ENCODE results near the gene FGD2. TPM values are rescaled to one million over a fixed set of nuclear protein-coding genes. Genes with fewer than 3 reads are reported as not detected.

The FGD2 gene
- total RNA-seq, 4 donors from 2014 or later: 11.6 to 34.5 (median 22.5) TPM

DNA sequence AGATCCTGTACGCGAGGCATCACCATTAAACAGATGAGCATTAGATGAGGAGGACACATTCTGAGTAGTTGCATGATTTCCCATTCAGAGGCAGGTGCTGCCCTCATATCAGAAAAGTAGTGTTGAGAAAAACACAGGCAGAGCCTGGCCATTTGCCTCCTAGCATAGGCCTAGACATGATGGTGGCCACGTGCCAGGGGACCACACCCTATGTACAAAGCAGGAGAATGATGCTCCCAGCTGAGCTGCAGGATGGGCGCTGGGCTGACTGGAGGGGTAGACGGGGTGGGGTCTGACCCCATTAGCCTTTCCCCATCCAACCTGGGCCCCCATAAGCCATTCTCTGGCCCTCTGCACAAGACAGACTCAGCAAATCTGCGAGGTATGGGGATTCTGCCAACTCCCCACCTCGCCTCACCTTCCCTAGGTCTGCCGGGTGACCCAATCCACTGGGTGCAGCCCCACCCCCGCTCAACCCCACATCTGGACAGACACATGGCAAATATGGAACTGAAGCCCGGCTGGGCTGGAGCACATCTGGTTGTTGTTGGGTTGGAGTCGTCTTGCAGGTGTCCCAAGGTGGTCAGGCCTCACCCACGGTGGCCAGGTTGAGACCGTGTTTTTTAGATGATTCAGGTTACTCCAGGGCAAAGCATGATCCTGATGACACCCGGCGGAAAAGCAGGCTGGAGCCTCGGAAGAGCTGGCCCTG, 37.0 kb upstream of the FGD2 start:
- 37 to 76% methylated on average over 3 to 9 of the region's 16 CpGs for WGBS, 2 donors (ENCODE audit: low coverage in 1 of 2)
- no peak overlapping the region for H3K4me3 ChIP-seq
- no peaks in the 10 kb centered on the region for H3K9me3 ChIP-seq
- no peaks in the 10 kb centered on the region for H3K27me3 ChIP-seq
- H3K36me3 ChIP-seq: peaks cover 0 to 72% of the 10 kb centered on the region in 2 donors
- peak overlapping the region in 2 of 4 donors; percentile 17 to 19 for H3K27ac ChIP-seq
- no peak for TF ChIP-seq POLR2AphosphoS5 (IDR thresholded peaks at IDR 0.05)
- no peak for TF ChIP-seq EP300 (IDR thresholded peaks at IDR 0.05)
- TF ChIP-seq POLR2A (IDR thresholded peaks at IDR 0.05): no peak
- TF ChIP-seq, protein P1, sequence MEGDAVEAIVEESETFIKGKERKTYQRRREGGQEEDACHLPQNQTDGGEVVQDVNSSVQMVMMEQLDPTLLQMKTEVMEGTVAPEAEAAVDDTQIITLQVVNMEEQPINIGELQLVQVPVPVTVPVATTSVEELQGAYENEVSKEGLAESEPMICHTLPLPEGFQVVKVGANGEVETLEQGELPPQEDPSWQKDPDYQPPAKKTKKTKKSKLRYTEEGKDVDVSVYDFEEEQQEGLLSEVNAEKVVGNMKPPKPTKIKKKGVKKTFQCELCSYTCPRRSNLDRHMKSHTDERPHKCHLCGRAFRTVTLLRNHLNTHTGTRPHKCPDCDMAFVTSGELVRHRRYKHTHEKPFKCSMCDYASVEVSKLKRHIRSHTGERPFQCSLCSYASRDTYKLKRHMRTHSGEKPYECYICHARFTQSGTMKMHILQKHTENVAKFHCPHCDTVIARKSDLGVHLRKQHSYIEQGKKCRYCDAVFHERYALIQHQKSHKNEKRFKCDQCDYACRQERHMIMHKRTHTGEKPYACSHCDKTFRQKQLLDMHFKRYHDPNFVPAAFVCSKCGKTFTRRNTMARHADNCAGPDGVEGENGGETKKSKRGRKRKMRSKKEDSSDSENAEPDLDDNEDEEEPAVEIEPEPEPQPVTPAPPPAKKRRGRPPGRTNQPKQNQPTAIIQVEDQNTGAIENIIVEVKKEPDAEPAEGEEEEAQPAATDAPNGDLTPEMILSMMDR (IDR thresholded peaks at IDR 0.05): no peak
- H3K4me1 ChIP-seq: peaks cover 0 to 29% (median 0%) of the 10 kb centered on the region in 3 donors
- peak; percentile 52 for ATAC-seq

DNA sequence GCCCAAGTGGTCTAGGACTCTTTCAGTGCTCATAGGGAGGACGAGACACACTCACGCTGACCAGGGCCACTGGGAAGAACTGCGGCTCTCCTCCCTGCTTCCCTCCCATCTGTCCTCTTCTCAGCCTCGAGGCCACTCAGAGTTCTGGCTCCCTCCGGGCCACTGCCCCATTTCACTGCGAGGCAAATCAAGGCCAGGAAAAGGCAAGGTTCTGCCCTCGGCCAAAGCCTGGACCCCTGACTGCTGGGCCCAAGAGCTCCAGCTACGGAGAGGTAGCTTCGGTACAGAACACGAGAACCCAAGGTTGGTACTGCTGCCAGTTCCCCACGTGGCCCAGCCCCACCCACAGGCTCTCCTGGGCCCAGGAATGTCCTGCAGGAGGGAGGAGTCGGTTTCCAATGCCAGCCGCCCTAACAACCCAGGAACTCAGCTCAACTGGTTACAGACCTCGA, 36.2 kb upstream of the FGD2 start:
- H3K36me3 ChIP-seq: peaks cover 0 to 80% of the 10 kb centered on the region in 2 donors
- no peak for ATAC-seq
- WGBS, 2 donors (ENCODE audit: low coverage in 1 of 2): 78% methylated on average over 1 of the region's 14 CpGs; no CpG with 5 or more reads in 1 of the 2 donors

DNA sequence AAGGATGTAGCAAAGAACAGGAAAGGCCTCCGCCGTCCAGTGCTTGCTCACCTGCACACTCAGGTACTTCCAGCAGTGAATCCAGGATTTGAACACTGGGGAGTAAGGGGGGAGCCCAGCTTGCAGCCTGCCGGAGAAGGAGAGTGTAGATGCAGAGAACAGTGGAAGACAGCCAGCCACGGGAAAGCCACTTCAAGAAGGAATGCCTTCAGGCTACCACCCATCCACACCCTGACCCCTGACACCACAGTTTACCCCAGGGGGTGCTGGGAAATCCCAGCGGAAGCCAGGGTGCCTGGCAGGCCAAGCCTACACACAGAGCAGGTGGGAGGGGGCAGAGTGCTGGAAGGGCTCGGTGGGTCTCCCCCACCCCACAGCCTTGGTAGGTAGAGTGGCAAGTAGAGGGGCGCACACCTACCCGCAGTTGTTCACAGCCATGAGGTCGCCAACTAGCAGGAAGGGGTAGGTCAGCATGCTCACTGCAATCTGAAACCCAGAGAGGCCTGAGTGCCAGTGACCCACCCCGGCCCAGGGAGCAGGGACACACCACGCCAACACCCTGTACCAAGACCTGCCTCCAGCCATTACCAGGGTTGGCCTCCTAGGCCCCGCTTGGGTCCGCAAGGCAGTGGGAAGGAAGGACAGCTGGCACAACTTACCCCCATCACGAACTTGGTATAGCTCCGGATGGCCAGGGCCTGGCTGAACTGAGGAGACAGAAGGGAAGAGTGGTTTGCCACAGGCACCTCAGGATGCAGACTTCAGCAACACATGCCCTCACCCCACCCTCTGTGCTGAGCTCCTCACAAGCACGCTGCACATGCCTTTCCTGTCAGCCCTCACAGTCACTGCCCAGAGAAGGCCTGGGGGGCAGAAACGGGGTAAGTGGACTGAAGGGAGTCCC, 35.2 kb upstream of the FGD2 start:
- WGBS, 2 donors (ENCODE audit: low coverage in 1 of 2): 83 to 90% methylated on average over 2 to 3 of the region's 17 CpGs
- TF ChIP-seq POLR2AphosphoS5 (IDR thresholded peaks at IDR 0.05): no peak
- TF ChIP-seq POLR2A (IDR thresholded peaks at IDR 0.05): no peak
- TF ChIP-seq EP300 (IDR thresholded peaks at IDR 0.05): no peak
- TF ChIP-seq, protein P1 (IDR thresholded peaks at IDR 0.05): no peak
- Histone ChIP-seq H3K4me3 (no peak overlapping the region), H3K27me3 (no peaks in the 10 kb centered on the region), H3K9me3 (no peaks in the 10 kb centered on the region), H3K36me3 (peaks cover 0 to 90% of the 10 kb centered on the region in 2 donors), H3K4me1 (peaks cover 0 to 27% (median 0%) of the 10 kb centered on the region in 3 donors), H3K27ac (peak overlapping the region in 1 of 4 donors; percentile 10)
- no peak for ATAC-seq

More for the DNA sequence above, 36.2 kb upstream of the FGD2 start:
- Histone ChIP-seq H3K27ac (peak overlapping the region in 1 of 4 donors; percentile 17), H3K4me1 (peaks cover 0 to 26% (median 0%) of the 10 kb centered on the region in 3 donors), H3K9me3 (no peaks in the 10 kb centered on the region), H3K4me3 (no peak overlapping the region), H3K27me3 (no peaks in the 10 kb centered on the region)
- TF ChIP-seq EP300 (IDR thresholded peaks at IDR 0.05) (no peak), POLR2A (IDR thresholded peaks at IDR 0.05) (no peak), POLR2AphosphoS5 (IDR thresholded peaks at IDR 0.05) (no peak)
- TF ChIP-seq, protein P1 (IDR thresholded peaks at IDR 0.05): no peak

DNA sequence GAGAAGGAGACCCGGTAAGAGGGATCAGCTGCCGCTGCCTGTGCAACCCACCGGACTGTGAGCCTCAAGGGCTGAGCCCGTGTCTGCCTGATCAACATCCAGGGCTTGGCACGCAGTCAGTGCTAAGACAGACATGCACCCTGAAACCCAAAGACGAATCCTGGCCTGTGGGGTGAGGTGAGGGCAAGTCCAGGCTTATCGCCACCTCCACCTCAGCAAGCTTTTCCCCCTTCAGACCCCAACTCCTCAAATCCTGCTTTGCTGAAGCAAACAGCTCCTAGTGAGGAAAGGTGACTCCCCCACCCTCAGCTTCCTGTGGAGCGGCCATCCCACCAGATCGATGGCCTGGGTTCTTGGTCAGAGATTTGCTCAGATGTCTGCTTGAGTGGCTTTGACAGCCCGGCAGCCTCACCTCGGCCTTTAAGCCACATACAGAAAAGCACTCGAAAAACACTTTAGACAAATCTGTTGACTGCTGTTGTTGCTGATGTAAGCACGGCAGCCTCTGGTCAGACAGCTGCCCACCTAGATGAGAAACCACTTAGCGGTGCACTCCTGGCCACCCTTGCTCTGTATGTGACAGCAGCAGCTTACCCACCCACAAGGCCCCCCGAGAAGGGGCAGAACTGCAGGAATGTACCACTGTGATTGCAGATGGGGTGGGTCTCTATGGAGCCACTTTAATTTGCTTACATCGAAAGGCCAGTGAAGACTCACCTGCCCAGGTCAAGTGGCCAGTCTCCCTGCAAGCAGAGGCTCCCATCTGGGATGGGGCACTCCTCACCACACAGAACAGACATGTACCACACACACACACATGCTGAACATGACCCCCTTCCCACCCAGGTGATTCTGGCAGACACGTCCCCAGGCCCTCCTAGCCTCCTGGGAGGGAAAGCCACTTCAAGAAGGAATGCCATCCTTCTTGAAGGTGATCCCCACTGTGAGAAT, 34.3 kb upstream of the FGD2 start:
- H3K36me3 ChIP-seq: peaks cover 0 to 99% of the 10 kb centered on the region in 2 donors
- no peak for TF ChIP-seq POLR2AphosphoS5 (IDR thresholded peaks at IDR 0.05)
- no peak for TF ChIP-seq POLR2A (IDR thresholded peaks at IDR 0.05)
- TF ChIP-seq, protein P1 (IDR thresholded peaks at IDR 0.05): no peak
- TF ChIP-seq EP300 (IDR thresholded peaks at IDR 0.05): no peak
- no peak for ATAC-seq
- no peaks in the 10 kb centered on the region for H3K9me3 ChIP-seq
- peaks cover 0 to 37% (median 0%) of the 10 kb centered on the region in 3 donors for H3K4me1 ChIP-seq
- H3K27ac ChIP-seq: no peak overlapping the region
- 70 to 90% methylated on average over 2 to 4 of the region's 17 CpGs for WGBS, 2 donors (ENCODE audit: low coverage in 1 of 2)
- no peaks in the 10 kb centered on the region for H3K27me3 ChIP-seq
- H3K4me3 ChIP-seq: no peak overlapping the region
